ENCODE measurements around the gene CLSTN2. TPM values are rescaled to one million over a fixed set of nuclear protein-coding genes. Genes with fewer than 3 reads are reported as not detected.

The CLSTN2 gene
- polyA plus RNA-seq (2011; rRNA removed) (0.02 and 0.04 TPM in 2 replicates), polyA minus RNA-seq (2011; rRNA and poly(A)+ RNA removed) (not detected in 2 replicates)

DNA sequence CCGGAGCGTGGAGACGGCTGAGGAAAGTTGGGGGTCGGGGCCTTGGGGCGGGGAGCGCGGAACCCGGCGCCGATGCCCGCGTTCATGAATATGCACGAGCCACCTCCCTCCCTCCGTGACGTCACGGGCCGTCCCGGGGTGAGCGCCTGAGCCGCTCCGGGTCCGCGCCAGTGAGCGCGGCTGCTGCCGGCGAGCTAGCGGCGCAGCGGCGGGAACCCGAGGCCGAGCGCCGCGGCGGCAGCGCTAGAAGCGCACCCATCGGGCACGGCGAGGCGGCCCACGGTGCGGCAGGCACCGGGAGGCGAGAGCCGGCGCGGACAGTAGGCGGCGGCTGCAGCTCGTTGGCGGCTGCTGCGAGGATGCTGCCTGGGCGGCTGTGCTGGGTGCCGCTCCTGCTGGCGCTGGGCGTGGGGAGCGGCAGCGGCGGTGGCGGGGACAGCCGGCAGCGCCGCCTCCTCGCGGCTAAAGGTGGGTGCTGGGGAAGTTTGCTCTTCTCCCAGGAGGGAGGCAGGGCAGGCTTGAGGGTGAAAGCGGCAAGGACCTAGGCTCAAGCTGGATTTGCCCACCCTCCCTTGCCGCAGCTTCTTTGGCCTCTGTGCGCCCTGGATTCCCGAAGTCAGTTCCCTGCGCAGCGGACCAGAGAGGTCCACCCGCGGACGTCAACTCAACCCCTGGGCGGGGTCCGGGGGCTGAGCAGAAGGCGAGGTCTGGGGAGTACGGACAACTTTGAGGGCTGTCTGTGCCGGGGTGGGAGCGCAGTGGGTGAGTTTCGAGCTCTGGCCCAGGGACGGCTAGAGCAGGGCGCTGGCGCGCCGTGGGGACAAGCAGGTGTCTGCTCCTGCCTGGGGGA is at the start of gene CLSTN2:
CLSTN2 (plus strand) TSS at position 170 of the 850 bp plus-strand sequence.
- ChIA-PET POLR2A (no interaction called here), CTCF (no interaction called here)
- TF ChIP-seq, protein P1, sequence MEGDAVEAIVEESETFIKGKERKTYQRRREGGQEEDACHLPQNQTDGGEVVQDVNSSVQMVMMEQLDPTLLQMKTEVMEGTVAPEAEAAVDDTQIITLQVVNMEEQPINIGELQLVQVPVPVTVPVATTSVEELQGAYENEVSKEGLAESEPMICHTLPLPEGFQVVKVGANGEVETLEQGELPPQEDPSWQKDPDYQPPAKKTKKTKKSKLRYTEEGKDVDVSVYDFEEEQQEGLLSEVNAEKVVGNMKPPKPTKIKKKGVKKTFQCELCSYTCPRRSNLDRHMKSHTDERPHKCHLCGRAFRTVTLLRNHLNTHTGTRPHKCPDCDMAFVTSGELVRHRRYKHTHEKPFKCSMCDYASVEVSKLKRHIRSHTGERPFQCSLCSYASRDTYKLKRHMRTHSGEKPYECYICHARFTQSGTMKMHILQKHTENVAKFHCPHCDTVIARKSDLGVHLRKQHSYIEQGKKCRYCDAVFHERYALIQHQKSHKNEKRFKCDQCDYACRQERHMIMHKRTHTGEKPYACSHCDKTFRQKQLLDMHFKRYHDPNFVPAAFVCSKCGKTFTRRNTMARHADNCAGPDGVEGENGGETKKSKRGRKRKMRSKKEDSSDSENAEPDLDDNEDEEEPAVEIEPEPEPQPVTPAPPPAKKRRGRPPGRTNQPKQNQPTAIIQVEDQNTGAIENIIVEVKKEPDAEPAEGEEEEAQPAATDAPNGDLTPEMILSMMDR (IDR thresholded peaks at IDR 0.05; ENCODE audit: low read depth, low read length) = no peak
- no peaks in the 10 kb centered on the region; the same call in 1 of the 2 replicates for H3K9me3 ChIP-seq (ENCODE audit: control insufficient read depth, insufficient read depth, low read length)
- H3K27me3 ChIP-seq (ENCODE audit: control insufficient read depth, insufficient read depth, low read length) = peaks cover 24% of the 10 kb centered on the region
- H3K27ac ChIP-seq (ENCODE audit: low read depth, low read length) = no peak within 1 kb of the TSS
- DNase-seq (ENCODE audit: low read depth, low spot score) = no peak
- 0 out of 2 replicates have a peak within 1 kb of the TSS, but pooled peaks have one; percentile 10 for H3K4me3 ChIP-seq (ENCODE audit: low read depth, low read length)

DNA sequence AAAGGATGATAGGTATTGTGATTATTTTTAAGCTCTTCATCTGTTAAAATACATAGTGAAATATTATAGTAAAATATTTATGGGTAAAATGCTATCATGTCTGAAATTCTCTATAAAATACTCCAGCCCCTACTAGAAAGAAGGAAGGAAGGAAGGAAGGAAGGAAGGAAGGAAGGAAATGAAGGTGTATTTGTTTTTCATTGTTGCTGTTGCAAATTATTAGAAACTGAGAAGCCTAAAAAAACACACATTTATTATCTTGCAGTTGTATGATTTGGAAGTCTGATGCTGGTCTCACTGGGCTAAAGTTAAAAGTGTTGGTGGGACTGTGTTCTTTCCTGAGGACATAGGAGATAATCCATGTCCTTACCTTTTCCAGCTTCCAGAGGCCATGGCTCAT is 47.6 kb upstream of the CLSTN2 start:
- Histone ChIP-seq H3K4me3 (ENCODE audit: low read depth, low read length) (no peak overlapping the region), H3K27ac (ENCODE audit: low read depth, low read length) (no peak overlapping the region), H3K9me3 (ENCODE audit: control insufficient read depth, insufficient read depth, low read length) (peaks cover 5% of the 10 kb centered on the region; the same call in 1 of the 2 replicates), H3K27me3 (ENCODE audit: control insufficient read depth, insufficient read depth, low read length) (no peaks in the 10 kb centered on the region)
- POLR2A ChIA-PET = no interaction called here
- CTCF ChIA-PET = no interaction called here
- DNase-seq (ENCODE audit: low read depth, low spot score) = no peak
- TF ChIP-seq, protein P1 (IDR thresholded peaks at IDR 0.05; ENCODE audit: low read depth, low read length) = no peak

DNA sequence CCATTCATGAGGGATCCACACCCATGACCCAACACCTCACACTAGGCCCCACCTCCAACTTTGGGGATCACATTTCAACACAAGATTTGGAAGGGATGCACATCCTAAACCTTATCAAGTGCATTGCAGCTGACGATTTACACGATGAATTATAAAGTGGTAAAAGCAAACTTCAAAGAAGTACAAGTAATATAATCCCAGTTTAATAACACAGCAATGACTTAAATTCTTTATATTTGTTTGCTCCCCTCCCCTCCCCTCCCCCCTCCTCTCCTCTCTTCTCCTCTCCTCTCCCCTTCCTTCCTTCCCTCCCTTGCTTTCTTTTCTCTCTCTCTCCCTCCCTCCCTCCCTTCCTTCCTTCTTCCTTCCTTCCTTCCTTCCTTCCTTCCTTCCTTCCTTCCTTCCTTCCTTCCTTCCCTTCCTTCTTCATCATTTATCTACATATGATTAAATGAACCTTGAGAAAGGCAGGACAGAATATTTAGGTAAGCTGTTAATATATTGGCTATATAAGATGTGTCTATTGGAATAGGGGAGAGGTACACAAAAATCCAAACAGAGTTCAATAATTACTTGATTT is 46.3 kb upstream of the CLSTN2 start:
- H3K27ac ChIP-seq (ENCODE audit: low read depth, low read length) = no peak overlapping the region
- ChIA-PET POLR2A (no interaction called here), CTCF (no interaction called here)
- H3K27me3 ChIP-seq (ENCODE audit: control insufficient read depth, insufficient read depth, low read length) = no peaks in the 10 kb centered on the region
- H3K9me3 ChIP-seq (ENCODE audit: control insufficient read depth, insufficient read depth, low read length) = no peaks in the 10 kb centered on the region
- TF ChIP-seq, protein P1 (IDR thresholded peaks at IDR 0.05; ENCODE audit: low read depth, low read length) = no peak
- DNase-seq (ENCODE audit: low read depth, low spot score) = no peak
- H3K4me3 ChIP-seq (ENCODE audit: low read depth, low read length) = no peak overlapping the region

DNA sequence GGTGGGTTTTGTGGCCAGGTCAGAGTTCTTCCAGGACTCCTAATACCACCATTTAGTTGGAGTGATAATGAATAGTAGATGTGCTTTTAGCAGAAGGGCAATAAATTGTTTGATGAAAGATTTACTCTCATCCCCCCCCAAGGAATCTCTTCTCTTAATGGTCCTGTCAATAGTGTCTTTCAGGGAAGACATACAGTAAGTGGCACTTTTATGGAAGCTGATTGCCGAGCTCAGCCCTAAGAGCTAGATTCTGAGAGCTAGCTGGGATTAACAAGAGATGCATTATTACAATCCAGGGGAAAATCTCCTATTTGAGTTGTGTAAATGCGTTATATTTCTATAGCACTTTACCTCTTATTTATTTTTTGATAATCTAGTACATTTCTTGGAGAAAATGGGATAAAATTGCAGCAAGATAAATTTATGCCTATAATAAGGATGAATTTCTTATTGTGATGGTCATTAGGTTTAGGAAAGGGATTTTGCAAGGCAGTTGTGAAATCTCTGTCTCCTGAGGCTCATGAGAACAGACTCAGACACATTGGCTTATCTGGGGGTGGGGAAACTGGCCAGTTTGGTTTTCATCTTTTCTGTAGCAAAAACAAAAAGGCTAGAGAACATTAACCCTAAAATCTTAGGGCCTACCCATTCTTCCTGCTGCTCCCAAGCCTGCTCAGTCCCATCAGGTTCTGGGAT is 41.6 kb upstream of the CLSTN2 start:
- Histone ChIP-seq H3K4me3 (ENCODE audit: low read depth, low read length) (no peak overlapping the region), H3K27ac (ENCODE audit: low read depth, low read length) (no peak overlapping the region), H3K27me3 (ENCODE audit: control insufficient read depth, insufficient read depth, low read length) (no peaks in the 10 kb centered on the region), H3K9me3 (ENCODE audit: control insufficient read depth, insufficient read depth, low read length) (0 out of 2 replicates have a peak, but pooled peaks cover 2% of the 10 kb centered on the region)
- ChIA-PET POLR2A (no interaction called here), CTCF (no interaction called here)
- TF ChIP-seq, protein P1 (IDR thresholded peaks at IDR 0.05; ENCODE audit: low read depth, low read length) = no peak
- DNase-seq (ENCODE audit: low read depth, low spot score) = no peak
